Stimulated activated CD4-positive, alpha-beta T cell treated with anti-CD3 and anti-CD28 coated beads, Interleukin-2, amount 100 ng/mL, for 4 hours (primary cell): ENCODE data around the gene VMAC.

Experiments
- DNase-seq: peaks from one replicate; pipeline ENCODE4 v3.0.0-alpha.2; 2020; ENCODE audit warnings: low read depth

The VMAC gene

GRCh38 chr19:5931251-5931650 is 26.6 kb downstream of the VMAC start:
- no peak for DNase-seq

GRCh38 chr19:5932146-5932545 is 27.5 kb downstream of the VMAC start:
- DNase-seq = no peak

- no peak for DNase-seq
These were observed 28.1 kb downstream of the VMAC start for GRCh38 chr19:5932609-5933262.

GRCh38 chr19:5933391-5934068 is 28.9 kb downstream of the VMAC start:
- DNase-seq = no peak

GRCh38 chr19:5934069-5934401 is 29.4 kb downstream of the VMAC start:
- DNase-seq = no peak

GRCh38 chr19:5934774-5935472 is 30.3 kb downstream of the VMAC start:
- DNase-seq = no peak

GRCh38 chr19:5935473-5936291 is 31.0 kb downstream of the VMAC start:
- DNase-seq = no peak

GRCh38 chr19:5936292-5936592 is 31.6 kb downstream of the VMAC start:
- DNase-seq = no peak

- DNase-seq = no peak
These were observed 32.9 kb downstream of the VMAC start for GRCh38 chr19:5937550-5937949.

GRCh38 chr19:5940260-5941208 is 35.9 kb downstream of the VMAC start:
- DNase-seq = no peak

- DNase-seq = no peak
These were observed 37.0 kb downstream of the VMAC start for GRCh38 chr19:5941673-5942072.

- no peak for DNase-seq
These were observed 38.4 kb downstream of the VMAC start for GRCh38 chr19:5943045-5943444.

- no peak for DNase-seq
These were observed 39.0 kb downstream of the VMAC start for GRCh38 chr19:5943623-5944022.

GRCh38 chr19:5947435-5947834 is 42.8 kb downstream of the VMAC start:
- no peak for DNase-seq

- DNase-seq = no peak
These were observed 44.3 kb downstream of the VMAC start for GRCh38 chr19:5948752-5949564.

GRCh38 chr19:5949792-5950305 is 45.2 kb downstream of the VMAC start:
- peak; percentile 36 for DNase-seq

GRCh38 chr19:5950741-5951140 is 46.1 kb downstream of the VMAC start:
- DNase-seq = no peak

GRCh38 chr19:5951338-5951861 is 46.7 kb downstream of the VMAC start:
- no peak for DNase-seq

- no peak for DNase-seq
These were observed 47.7 kb downstream of the VMAC start for GRCh38 chr19:5952193-5953029.
